ENCODE results near the gene EMC10. TPM values are rescaled to one million over a fixed set of nuclear protein-coding genes. Genes with fewer than 3 reads are reported as not detected.
A peak's percentile ranks its signal among the peaks of the same experiment; 100 is the strongest.

The EMC10 gene
- total and polyA plus RNA-seq, 2 donors (not counting 3 experiments of a cell fraction or from before 2014, with no cell fraction given) = 106 to 111 TPM

DNA sequence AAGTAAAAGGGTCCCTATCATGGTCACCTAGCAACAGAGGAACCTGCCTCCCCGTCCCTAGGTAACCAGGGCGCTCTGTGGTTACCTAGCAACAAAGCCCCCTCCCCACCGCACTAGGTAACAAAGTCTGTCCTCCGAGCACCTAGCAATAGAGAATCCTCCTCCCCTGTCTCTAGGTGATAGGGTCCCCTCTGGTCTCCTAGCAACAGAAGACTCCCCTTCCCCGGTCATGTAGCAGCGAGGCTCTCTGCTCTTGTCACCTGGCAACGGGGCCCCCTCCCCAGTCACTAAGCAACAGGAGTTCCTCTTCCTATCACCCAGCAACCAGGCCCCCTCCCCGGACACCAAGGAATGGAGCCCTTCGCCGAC lies 34.4 kb downstream of the EMC10 start:
- H3K4me3 ChIP-seq (replicated peaks in 1 of 3; ENCODE audit: insufficient read depth in 1 of 3, low read depth in 1 of 3, low read length in 3 of 3) = peak overlapping the region; percentile 56 to 76 (median 75)
- no peaks in the 10 kb centered on the region for H3K79me2 ChIP-seq (ENCODE audit: control insufficient read depth, insufficient read depth, low read length)
- TF ChIP-seq JUN (IDR thresholded peaks at IDR 0.05; ENCODE audit: borderline replicate concordance, insufficient read depth, insufficient read length, low read depth) = no peak
- TF ChIP-seq POLR2A (IDR thresholded peaks at IDR 0.05; ENCODE audit: low read depth, low read length) = no peak
- no peak for TF ChIP-seq GATA2 (IDR thresholded peaks at IDR 0.05; ENCODE audit: insufficient read depth, insufficient read length, low read depth, low read length)
- TF ChIP-seq, protein P1, sequence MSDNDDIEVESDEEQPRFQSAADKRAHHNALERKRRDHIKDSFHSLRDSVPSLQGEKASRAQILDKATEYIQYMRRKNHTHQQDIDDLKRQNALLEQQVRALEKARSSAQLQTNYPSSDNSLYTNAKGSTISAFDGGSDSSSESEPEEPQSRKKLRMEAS (IDR thresholded peaks at IDR 0.05; ENCODE audit: insufficient read depth, insufficient read length) = no peak
- no peak for TF ChIP-seq EZH2 (IDR thresholded peaks at IDR 0.05; ENCODE audit: borderline replicate concordance, low read depth, low read length, severe bottlenecking)
- no peak for TF ChIP-seq MYC (IDR thresholded peaks at IDR 0.05; ENCODE audit: low read depth, low read length)
- TF ChIP-seq, protein P2, sequence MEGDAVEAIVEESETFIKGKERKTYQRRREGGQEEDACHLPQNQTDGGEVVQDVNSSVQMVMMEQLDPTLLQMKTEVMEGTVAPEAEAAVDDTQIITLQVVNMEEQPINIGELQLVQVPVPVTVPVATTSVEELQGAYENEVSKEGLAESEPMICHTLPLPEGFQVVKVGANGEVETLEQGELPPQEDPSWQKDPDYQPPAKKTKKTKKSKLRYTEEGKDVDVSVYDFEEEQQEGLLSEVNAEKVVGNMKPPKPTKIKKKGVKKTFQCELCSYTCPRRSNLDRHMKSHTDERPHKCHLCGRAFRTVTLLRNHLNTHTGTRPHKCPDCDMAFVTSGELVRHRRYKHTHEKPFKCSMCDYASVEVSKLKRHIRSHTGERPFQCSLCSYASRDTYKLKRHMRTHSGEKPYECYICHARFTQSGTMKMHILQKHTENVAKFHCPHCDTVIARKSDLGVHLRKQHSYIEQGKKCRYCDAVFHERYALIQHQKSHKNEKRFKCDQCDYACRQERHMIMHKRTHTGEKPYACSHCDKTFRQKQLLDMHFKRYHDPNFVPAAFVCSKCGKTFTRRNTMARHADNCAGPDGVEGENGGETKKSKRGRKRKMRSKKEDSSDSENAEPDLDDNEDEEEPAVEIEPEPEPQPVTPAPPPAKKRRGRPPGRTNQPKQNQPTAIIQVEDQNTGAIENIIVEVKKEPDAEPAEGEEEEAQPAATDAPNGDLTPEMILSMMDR (IDR thresholded peaks at IDR 0.05; ENCODE audit: extremely low read depth in 1 of 2, insufficient read depth in 1 of 2, low read depth in 1 of 2, low read length in 2 of 2) = no peak
- TF ChIP-seq POLR2AphosphoS5 (IDR thresholded peaks at IDR 0.05; ENCODE audit: insufficient read depth, low read depth, low read length) = no peak
- TF ChIP-seq FOS (IDR thresholded peaks at IDR 0.05; ENCODE audit: borderline replicate concordance, insufficient read depth, low read length) = no peak
- peak overlapping the region; percentile 92 for H3K4me2 ChIP-seq (ENCODE audit: insufficient read depth, low read length)
- no peaks in the 10 kb centered on the region for H3K27me3 ChIP-seq (ENCODE audit: control insufficient read depth in 2 of 2, insufficient read depth in 2 of 2, low read length in 2 of 2)
- H3K9me3 ChIP-seq (replicated peaks; ENCODE audit: control insufficient read depth, insufficient read depth, low read length) = no peaks in the 10 kb centered on the region
- H3K9ac ChIP-seq (replicated peaks; ENCODE audit: extremely low read depth, insufficient read depth, low read length) = peak overlapping the region; percentile 92
- CTCF ChIA-PET = interaction anchor here (0.8 to 1.7 kb wide), 7 partner anchors 19 to 273 kb away, joined by 3 to 10 read pairs (median 4); no protein-coding TSS in a partner anchor
- no TSS peak for BruUV-seq (replicated peaks)
- dilution Hi-C loops (cut with MboI; ENCODE audit: extremely low pct_ligation_motif_present, low sequenced_read_pairs) = no loop called here
- H3K9me1 ChIP-seq (replicated peaks; ENCODE audit: control insufficient read depth, extremely low read depth, insufficient read depth, low read length) = no peaks in the 10 kb centered on the region
- peak overlapping the region; percentile 44 for H2AFZ ChIP-seq (ENCODE audit: low read depth, low read length)
- FAIRE-seq = no peak
- intact Hi-C loops (cut with micrococcal nuclease) = loop anchor here (1.0 to 2.0 kb wide), 7 partner anchors 34 to 598 kb away; partner anchors contain the start of genes CTU1, EMC10, GARIN5A and NR1H2
- no peak for DNase-seq (ENCODE audit: low read depth, low spot score)
- peak overlapping the region; percentile 39 for H3K27ac ChIP-seq (ENCODE audit: insufficient read depth, low read depth, low read length)
- H3K36me3 ChIP-seq (ENCODE audit: control insufficient read depth in 2 of 2, extremely low read depth in 1 of 2, insufficient read depth in 2 of 2, low read length in 2 of 2) = no peaks in the 10 kb centered on the region
- POLR2A ChIA-PET = interaction anchor here (0.6 to 1.0 kb wide), 3 partner anchors 50 to 181 kb away, joined by 3 to 5 read pairs (median 4); partner anchors contain the start of gene KCNC3
- H3K4me1 ChIP-seq (ENCODE audit: control insufficient read depth, extremely low read depth, insufficient read depth, low read length) = peaks cover 7% of the 10 kb centered on the region
- no peaks in the 10 kb centered on the region for H4K20me1 ChIP-seq (replicated peaks; ENCODE audit: control insufficient read depth, extremely low read depth, insufficient read depth, low read length)
